ENCODE results near the gene GNL3. TPM values are rescaled to one million over a fixed set of nuclear protein-coding genes. Genes with fewer than 3 reads are reported as not detected.
"Not testable (repeated sequence)": the region's sequence is repeated elsewhere in the genome, so short reads cannot be mapped to it uniquely, and the experiment has no call there.

The GNL3 gene
- total and polyA plus RNA-seq, 8 donors, result 22.4 to 65.6 (median 51.0) TPM

DNA sequence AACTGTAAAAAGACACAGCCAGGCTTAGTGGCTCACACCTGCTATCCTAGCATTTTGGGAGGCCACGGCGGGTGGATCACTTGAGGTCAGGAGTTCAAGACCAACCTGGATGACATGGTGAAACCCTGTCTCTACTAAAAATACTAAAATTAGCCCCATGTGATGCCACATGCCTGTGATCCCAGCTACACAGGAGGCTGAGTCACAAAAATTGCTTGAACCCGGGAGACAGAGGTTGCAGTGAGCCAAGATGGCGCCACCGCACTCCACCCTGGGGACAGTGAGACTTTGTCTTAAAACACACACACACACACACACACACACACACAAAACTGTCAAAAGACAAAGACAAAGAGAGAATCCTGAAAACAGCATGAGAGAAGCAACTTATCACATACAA lies 38.1 kb downstream of the GNL3 start:
- no peaks in the 10 kb centered on the region for H3K4me1 ChIP-seq
- no peaks in the 10 kb centered on the region for H3K27me3 ChIP-seq
- H3K36me3 ChIP-seq, result no peaks in the 10 kb centered on the region
- 97 to 100% methylated on average over 5 of the region's 5 CpGs for WGBS, 2 donors
- no peak for FAIRE-seq
- H3K4me3 ChIP-seq, result no peak overlapping the region
- TF ChIP-seq, protein P1, sequence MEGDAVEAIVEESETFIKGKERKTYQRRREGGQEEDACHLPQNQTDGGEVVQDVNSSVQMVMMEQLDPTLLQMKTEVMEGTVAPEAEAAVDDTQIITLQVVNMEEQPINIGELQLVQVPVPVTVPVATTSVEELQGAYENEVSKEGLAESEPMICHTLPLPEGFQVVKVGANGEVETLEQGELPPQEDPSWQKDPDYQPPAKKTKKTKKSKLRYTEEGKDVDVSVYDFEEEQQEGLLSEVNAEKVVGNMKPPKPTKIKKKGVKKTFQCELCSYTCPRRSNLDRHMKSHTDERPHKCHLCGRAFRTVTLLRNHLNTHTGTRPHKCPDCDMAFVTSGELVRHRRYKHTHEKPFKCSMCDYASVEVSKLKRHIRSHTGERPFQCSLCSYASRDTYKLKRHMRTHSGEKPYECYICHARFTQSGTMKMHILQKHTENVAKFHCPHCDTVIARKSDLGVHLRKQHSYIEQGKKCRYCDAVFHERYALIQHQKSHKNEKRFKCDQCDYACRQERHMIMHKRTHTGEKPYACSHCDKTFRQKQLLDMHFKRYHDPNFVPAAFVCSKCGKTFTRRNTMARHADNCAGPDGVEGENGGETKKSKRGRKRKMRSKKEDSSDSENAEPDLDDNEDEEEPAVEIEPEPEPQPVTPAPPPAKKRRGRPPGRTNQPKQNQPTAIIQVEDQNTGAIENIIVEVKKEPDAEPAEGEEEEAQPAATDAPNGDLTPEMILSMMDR (IDR thresholded peaks at IDR 0.05), result no peak
- no peaks in the 10 kb centered on the region for H3K9me3 ChIP-seq
- ATAC-seq, result no peak
- no peak overlapping the region for H3K27ac ChIP-seq
- no peak for DNase-seq
- intact Hi-C loops (cut with DNase I), result no loop called here

DNA sequence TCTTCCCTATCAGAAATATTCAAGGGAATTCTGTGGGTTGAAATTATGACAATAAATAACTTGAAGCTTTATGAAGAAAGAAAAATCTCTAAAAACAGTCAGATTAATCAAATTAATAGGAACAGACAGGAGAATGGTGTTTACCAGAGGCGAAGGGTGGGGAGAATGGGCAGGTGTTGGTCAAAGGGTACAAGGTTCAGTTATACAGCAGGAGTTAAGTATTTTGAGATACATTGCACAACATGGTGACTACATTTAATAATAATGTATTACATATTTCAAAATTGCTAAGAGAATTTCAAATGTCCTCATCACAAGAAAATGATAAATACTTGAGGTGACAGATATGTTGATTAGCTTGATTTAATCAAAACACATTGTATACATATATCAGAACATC lies 38.7 kb downstream of the GNL3 start:
- no peaks in the 10 kb centered on the region for H3K27me3 ChIP-seq
- DNase-seq (no peak), ATAC-seq (no peak), FAIRE-seq (no peak)
- H3K9me3 ChIP-seq, result no peaks in the 10 kb centered on the region
- no peak overlapping the region for H3K27ac ChIP-seq
- H3K36me3 ChIP-seq, result no peaks in the 10 kb centered on the region
- TF ChIP-seq, protein P1 (IDR thresholded peaks at IDR 0.05), result no peak
- no peak overlapping the region for H3K4me3 ChIP-seq
- no peaks in the 10 kb centered on the region for H3K4me1 ChIP-seq
- 61 to 64% methylated on average over 1 of the region's 1 CpG for WGBS, 2 donors
- intact Hi-C loops (cut with DNase I), result no loop called here

DNA sequence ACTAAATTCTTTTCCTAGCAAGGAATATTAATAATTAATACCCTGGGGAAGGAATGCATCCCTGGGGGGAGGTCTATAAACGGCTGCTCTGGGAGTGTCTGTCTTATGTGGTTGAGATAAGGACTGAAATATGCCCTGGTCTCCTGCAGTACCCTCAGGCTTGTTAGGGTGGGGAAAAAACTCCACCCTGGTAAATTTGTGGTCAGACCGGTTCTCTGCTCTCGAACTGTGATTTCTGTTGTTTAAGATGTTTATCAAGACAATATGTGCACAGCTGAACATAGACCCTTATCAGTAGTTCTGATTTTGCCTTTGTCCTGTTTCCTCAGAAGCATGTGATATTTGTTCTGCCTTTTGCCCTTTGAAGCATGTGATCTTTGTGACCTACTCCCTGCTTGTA lies 42.9 kb downstream of the GNL3 start:
- peaks cover 0 to 18% (median 0%) of the 10 kb centered on the region in 3 donors for H3K36me3 ChIP-seq

DNA sequence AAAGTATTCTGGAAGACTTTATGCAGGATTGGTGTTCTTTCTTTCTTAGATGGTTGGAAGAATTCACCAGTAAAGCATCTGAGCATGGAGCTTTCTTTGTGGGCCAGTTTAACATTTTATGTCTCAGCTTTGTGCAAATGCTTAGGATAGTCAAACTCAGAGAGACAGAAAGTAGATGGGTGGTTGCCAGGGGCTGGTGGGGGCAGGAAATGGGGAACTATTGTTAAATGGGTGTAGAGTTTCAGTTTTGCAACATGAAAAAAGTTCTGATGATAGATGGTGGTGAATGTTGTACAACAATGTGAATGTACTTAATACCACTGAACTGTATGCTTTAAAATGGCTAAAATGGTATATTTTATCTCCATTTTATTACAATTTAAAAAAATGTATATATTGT lies 44.8 kb downstream of the GNL3 start:
- no peak overlapping the region for H3K27ac ChIP-seq
- FAIRE-seq, result no peak

More for the DNA sequence above, 42.9 kb downstream of the GNL3 start:
- FAIRE-seq; intact Hi-C loops (cut with DNase I); DNase-seq; ATAC-seq; H3K4me1 ChIP-seq; H3K9me3 ChIP-seq; H3K4me3 ChIP-seq; H3K27me3 ChIP-seq; H3K27ac ChIP-seq: not testable (repeated sequence)
- 35 to 38% methylated on average over 3 of the region's 3 CpGs for WGBS, 2 donors

DNA sequence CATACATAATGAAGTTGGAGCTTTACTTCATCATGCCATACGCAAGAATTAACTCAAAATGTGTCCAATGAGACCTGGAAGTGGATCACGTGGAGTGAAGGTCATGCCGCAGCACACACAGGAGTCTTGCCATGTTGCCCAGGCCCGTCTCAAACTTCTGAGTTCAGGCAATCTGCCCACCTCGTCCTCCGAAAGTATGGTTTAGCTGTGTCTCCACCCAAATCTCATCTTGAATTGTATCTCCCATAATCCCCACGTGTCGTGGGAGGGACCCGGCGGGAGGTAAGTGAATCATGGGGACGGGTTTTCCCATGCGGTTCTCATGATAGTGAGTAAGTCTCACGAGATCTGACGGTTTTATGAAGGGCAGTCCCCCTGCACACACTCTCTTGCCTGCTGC lies 45.8 kb downstream of the GNL3 start:
- TF ChIP-seq, protein P1 (IDR thresholded peaks at IDR 0.05), result no peak
- 83% methylated on average over 14 of the region's 14 CpGs for WGBS, 2 donors
- intact Hi-C loops (cut with DNase I), result no loop called here
- FAIRE-seq (no peak), DNase-seq (no peak), ATAC-seq (no peak)
- H3K9me3 ChIP-seq, result no peaks in the 10 kb centered on the region
- H3K27me3 ChIP-seq, result no peaks in the 10 kb centered on the region
- no peak overlapping the region for H3K4me3 ChIP-seq
- H3K27ac ChIP-seq, result no peak overlapping the region
- H3K4me1 ChIP-seq, result no peaks in the 10 kb centered on the region
- H3K36me3 ChIP-seq, result peaks cover 0 to 21% (median 0%) of the 10 kb centered on the region in 3 donors

More for the DNA sequence above, 44.8 kb downstream of the GNL3 start:
- no peak overlapping the region for H3K4me3 ChIP-seq
- ATAC-seq (no peak), DNase-seq (no peak)
- intact Hi-C loops (cut with DNase I), result no loop called here
- no peaks in the 10 kb centered on the region for H3K27me3 ChIP-seq
- peaks cover 0 to 21% (median 0%) of the 10 kb centered on the region in 3 donors for H3K36me3 ChIP-seq
- no peaks in the 10 kb centered on the region for H3K4me1 ChIP-seq
- H3K9me3 ChIP-seq, result no peaks in the 10 kb centered on the region
- TF ChIP-seq, protein P1 (IDR thresholded peaks at IDR 0.05), result no peak

Data from pancreas (tissue), 10 donors.